LNCaP clone FGC (cell line): ENCODE data around the gene DOK1.
A peak's percentile ranks its signal among the peaks of the same experiment; 100 is the strongest.

Experiments used
- DNase-seq: peaks from one replicate; pipeline ENCODE4 v3.0.0-alpha.2; 2011; ENCODE audit warnings: low read depth
- H3K4me3 ChIP-seq: 2 replicates; pipeline ENCODE4 v1.5.1; 2011; ENCODE audit warnings: mild to moderate bottlenecking, low read depth, low read length, control low read depth
- TF ChIP-seq, protein P1 (sequence below): IDR thresholded peaks from 2 replicates; pipeline ENCODE4 v1.5.1; 2012; ENCODE audit warnings: mild to moderate bottlenecking; ENCODE audit not compliant: control insufficient read depth, insufficient read depth; ENCODE audit errors: extremely low read depth

Gene DOK1

DNA sequence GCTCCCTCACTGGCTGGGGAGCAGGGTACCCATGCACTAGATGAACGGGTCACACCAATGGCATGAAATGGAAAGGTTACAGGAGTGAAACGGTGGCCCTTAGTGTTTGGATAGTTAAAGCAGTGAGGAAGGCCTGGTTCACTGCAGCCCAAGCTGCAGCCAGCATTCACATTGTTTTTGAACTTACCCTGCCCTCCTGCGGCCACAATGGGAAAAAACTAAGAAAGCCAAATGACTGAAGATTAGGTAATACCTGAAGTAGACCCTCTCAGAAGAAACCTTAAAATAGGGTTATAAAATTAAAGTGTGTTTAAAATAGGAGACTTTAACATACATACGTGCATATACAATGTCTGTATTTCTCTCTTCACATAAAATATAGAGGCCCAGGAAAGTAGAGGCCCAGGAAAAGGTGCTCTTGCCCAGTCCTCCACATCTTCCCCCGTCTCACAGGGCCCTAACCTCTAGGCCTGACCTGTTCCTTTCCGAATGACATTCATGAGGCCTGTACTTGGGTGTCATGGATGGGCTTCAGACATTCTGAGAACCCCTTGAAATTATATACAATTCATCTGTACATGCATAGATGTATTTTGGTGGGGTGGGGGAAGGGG, 33.3 kb downstream of the DOK1 start:
- DNase-seq, result no peak
- no peak overlapping the region for H3K4me3 ChIP-seq
- TF ChIP-seq, protein P1, sequence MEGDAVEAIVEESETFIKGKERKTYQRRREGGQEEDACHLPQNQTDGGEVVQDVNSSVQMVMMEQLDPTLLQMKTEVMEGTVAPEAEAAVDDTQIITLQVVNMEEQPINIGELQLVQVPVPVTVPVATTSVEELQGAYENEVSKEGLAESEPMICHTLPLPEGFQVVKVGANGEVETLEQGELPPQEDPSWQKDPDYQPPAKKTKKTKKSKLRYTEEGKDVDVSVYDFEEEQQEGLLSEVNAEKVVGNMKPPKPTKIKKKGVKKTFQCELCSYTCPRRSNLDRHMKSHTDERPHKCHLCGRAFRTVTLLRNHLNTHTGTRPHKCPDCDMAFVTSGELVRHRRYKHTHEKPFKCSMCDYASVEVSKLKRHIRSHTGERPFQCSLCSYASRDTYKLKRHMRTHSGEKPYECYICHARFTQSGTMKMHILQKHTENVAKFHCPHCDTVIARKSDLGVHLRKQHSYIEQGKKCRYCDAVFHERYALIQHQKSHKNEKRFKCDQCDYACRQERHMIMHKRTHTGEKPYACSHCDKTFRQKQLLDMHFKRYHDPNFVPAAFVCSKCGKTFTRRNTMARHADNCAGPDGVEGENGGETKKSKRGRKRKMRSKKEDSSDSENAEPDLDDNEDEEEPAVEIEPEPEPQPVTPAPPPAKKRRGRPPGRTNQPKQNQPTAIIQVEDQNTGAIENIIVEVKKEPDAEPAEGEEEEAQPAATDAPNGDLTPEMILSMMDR, result peak; percentile 68

GRCh38 chr2:74588664-74589063, 34.1 kb downstream of the DOK1 start:
- no peak for DNase-seq
- TF ChIP-seq, protein P1, result no peak
- no peak overlapping the region for H3K4me3 ChIP-seq

DNA sequence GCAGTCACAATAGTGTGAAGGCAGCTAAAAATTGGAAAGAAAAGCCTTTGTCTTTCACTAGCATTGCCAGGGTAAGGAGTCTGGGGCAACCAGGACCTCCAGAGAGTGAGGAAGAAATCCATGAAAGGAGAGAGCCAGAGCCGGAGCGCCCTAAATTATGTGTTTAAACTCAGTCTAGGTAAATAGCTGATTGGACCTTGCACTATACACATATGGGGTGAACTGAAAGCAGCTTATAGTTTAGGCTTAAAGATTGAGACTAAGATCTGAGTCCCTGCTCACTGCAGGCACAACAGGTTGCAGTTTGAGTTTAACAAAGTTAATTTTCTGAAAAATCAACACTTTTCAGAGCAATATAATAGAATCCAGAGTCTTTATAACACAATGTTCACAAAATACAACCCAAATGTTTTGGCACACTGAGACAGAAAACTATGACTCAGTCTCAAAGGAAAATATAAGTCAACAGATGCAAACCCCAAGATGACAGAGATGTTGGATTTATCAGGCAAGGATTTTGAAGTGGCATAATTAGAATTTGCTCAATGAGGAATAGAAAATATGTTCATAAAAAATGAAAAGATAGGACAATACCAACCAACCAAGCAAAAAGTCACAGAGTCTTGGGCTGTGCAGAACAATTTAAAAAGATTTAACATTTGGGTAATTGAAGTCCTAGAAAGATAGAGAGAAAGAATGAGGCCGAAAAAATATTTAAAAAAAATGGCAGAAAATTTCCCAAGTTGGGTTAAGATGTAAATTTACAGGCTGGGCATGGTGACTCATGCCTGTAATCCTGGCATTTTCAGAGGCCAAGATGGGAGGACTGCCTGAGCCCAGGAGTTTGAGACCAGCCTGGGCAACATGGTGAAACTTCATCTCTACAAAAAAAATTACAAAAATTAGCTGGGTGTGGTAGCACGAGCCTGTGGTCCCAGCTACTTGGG, 39.6 kb downstream of the DOK1 start:
- TF ChIP-seq, protein P1, result no peak
- no peak for DNase-seq
- H3K4me3 ChIP-seq, result no peak overlapping the region

GRCh38 chr2:74596584-74596983, 42.1 kb downstream of the DOK1 start:
- no peak overlapping the region for H3K4me3 ChIP-seq
- TF ChIP-seq, protein P1, result no peak
- no peak for DNase-seq

DNA sequence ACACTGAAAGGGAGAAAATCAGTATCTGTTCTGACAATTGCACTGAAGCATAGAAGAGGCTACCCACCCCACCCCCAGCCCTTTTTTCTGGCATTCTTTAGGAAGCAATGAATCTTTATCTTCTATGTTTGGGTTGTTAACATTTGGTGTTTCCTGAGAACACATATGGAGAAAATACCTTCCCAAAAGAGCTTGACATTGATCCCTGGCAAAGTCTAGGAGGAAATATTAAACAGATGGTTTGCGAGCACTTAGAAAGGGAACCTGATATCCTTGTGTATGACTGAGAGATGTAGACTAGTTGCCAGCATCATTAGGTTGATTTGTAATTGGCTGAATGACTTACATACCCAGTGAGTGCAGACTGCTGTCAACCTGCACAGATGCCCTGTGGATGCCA, 42.9 kb downstream of the DOK1 start:
- DNase-seq, result no peak
- no peak overlapping the region for H3K4me3 ChIP-seq
- TF ChIP-seq, protein P1, result no peak

- H3K4me3 ChIP-seq, result no peak overlapping the region
- no peak for DNase-seq
- TF ChIP-seq, protein P1, result no peak
Measured at GRCh38 chr2:74599676-74600075, 45.2 kb downstream of the DOK1 start.
